ENCODE measurements around the gene IRX5.

GRCh38 chr16:54970016-54970415 is 39.4 kb downstream of the IRX5 start:
- no peak for TF ChIP-seq CTCF (IDR thresholded peaks at IDR 0.05; ENCODE audit: low read depth, low read length)
- TF ChIP-seq, protein P1, sequence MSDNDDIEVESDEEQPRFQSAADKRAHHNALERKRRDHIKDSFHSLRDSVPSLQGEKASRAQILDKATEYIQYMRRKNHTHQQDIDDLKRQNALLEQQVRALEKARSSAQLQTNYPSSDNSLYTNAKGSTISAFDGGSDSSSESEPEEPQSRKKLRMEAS (IDR thresholded peaks at IDR 0.05; ENCODE audit: low read depth, low read length), result no peak

All from NB4 (cell line).